Activated T-cell treated with anti-CD3 and anti-CD28 coated beads for 24 hours (primary cell): ENCODE data around the gene PRR15.

Experiments
- DNase-seq: peaks from one replicate; pipeline ENCODE4 v3.0.0-alpha.2; 2020; ENCODE audit warnings: low read depth

Gene PRR15

DNA sequence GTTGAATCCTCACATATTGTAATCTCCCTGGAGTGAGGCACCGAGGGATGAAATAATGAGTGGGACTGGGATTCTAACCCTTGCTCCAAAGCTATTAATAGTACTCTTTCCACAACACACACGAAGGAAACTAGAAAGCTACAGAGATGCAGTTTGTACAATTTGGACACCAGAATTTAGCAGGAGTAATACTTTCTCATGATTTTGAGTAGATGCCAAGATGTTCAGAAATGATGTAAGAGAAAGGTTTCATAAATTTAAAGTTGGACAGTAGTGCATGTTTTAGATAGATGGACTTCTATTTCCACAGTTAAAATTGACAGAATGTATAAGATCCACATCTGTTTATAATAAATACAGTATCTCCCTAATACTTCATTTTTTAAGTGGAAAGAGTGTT lies 46.5 kb downstream of the PRR15 start:
- DNase-seq: no peak

DNA sequence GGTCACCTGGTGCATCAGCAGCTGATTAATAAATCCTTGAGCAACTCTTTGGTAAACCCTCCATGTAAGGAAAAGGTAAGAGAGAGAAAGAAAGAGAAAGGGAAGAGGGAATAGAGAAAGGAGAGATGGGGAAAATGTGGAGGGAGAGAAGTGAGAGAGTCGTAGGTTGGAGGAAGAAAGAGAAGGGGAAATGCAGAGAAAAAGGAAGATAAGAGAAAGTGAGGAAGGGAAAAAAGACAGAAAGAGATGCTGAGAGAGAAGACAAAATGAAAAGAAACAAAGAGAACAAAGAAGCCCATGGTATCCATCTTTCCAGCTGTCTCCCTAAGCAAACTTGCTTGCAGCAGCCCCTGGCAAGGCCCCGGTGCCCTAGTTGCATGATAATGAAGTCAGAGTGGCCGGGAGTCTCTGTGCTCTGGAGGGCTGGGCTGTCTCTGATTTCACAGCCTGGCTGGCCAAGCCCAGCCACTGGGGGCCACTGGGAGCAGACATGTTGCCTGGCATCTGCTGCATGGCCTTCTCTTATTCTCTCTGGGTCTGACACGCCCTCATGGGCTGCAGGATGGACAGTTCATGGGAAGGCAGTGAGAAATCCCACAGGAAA lies 48.4 kb downstream of the PRR15 start:
- DNase-seq: no peak

DNA sequence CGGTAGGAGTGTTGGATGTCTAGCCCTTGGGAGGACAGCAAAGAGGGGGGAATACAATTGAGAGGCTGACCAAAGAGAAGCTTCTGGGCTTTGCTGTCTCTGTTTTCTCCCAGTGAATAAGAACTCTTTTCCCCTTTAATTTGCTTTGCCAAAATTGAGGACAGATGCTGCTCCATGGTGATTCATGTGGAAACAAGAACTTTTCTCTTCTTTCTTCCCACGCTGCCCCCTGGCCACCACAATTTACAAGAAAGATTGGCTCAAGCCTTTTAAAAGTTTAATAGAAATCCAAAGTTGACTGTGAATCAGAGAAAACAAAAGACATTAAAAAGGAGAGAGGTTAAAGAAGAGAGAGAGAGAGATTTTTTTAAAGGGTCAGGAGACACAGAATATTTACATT lies 49.0 kb downstream of the PRR15 start:
- no peak for DNase-seq

DNA sequence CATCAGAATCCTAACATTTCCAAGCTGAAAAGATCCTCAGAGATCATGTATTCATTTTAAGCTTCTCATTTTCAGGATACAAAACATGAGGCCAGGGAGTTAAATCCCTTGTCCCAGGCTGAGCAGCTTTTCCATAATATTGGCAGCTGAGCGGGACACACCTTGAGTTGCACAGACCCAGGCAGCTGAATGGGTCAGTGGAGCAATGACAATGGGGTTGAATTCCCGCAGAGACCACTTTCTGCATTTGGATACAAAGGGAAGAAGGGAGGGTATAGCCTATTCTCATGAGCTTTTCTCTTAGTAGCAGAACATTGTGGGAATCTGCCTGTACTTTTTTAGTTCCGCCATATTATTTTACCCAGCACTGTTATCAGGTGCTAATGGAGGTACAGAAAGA lies 49.5 kb downstream of the PRR15 start:
- DNase-seq: no peak

DNA sequence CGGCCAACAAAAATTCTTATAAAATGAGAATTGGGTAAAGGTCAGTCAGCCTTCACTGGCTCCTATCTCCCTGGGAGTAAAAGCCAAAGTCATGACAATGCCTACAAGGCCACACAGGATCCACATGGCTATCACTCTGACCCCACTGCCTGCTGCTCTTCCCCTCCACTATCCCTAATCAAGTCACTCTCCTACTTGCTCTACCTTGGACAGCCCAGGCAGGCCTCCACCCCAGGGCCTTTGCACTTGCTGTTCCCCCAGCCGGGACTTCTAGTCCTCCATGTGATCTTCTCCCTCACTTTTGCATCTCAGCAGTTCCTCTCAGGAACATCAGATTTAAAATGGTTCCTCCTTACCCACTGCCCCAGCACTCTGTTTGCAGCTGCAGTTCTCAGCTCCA lies 50.6 kb downstream of the PRR15 start:
- no peak for DNase-seq
